DMS 273 treated with DMSO at 0.1 percent for 48 hours (cell line): ENCODE results near the gene STARD7.
"Not testable (repeated sequence)": the region's sequence is repeated elsewhere in the genome, so short reads cannot be mapped to it uniquely, and the experiment has no call there.

Source experiments
- DNase-seq: peaks from one replicate; lab custom pipeline; 2025; lab: John Stamatoyannopoulos, UW

The STARD7 gene

DNA sequence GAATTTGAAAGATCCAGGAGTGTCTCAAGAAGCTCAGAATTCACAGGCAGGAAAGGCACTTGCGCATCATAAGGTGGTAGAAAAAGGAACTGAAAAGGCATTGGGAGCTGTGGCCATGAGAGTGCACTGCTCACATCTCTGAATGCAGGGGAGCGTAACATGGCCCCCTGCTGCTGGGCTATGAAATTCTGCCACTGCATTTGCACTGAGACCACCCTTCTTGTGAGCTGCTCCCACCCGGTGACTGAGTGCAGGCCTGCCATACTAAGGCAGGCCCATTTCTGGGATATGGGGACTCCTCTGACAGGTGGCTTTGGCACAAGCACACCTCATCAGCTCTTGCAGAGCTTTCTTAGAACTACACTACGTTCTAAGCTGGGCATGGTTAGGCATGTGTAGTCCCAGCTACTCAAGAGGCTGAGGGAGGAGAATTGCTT lies 25.3 kb upstream of the STARD7 start:
- DNase-seq, result no peak

DNA sequence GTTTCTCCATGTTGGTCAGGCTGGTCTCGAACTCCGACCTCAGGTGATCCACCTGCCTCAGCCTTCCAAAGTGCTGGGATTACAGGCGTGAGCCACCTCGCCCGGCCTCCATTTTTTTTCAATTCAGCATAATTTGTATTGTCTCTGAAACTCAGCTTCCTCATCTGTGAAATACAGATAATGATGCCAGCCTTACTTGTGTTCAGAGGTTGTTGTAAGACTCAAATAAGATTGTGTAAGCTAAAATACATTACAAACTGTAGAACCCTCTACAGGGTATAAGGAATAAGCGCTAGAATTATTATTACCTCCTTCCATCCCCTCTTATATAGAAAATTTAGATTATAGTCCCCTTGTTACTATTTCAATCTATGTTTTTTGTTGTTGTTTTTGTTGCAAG lies 24.8 kb upstream of the STARD7 start:
- DNase-seq, result no peak

DNA sequence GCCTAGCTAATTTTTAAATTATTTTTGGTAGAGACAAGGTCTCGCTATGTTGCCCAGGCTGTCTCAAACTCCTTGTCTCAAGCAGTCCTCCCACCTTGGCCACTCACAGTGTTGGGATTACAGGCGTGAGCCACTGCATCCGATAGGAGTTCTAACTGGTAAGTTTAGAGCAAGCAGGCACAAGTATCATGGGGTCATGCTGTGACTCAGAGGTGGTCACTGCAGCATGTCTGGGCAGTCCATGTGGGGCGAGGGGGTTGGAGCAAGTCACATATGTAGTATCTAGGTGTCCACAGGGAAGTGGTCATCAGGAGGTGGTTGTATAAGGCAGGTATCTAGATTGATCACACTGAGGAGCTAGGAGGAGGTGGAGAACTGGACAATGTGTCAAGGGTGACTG lies 22.7 kb upstream of the STARD7 start:
- DNase-seq, result no peak

- DNase-seq, result no peak
Measured at GRCh38 chr2:96225016-96225533, 16.4 kb upstream of the STARD7 start.

- DNase-seq, result not testable (repeated sequence)
Measured at GRCh38 chr2:96221106-96221505, 12.5 kb upstream of the STARD7 start.

DNA sequence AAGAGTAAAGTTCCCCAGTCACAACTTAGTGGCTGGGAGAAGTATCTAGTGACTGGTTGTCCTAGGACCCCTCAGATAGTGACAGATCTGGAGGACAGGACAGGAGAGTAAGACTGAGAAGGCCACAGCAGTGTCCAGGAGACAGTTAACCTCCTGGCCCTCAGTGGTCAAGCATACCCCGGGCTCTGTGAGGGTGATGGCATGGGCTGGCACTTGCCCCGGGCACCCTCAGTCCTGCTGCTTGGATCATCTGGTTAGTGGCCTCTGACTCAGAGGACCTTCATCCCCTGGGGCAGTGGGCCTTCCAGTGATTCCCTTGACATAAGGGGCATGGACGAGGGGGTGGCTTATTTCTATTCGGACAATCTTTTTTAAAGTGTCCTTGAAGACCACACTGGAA lies 11.3 kb upstream of the STARD7 start:
- not testable (repeated sequence) for DNase-seq

- no peak for DNase-seq
Measured at GRCh38 chr2:96218508-96219131, 10.0 kb upstream of the STARD7 start.

DNA sequence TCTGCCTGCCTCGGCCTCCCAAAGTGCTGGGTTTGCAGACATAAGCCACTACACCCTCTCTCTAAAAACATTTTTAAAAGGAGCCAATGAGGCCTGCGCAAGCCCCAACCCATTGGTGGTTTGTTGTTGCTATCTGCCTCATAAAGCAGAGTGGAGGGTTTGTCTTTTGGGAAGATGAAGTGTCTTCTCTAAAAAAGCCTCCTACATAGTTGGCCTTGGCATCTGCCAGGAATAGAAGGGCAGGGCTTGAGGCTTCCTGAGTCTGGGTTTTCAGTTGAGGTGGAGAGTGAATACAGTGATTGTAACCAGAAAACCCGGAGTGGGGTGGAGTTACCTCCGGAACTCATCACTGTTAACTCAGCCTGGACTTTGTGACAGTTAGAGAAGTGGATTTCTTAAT lies 5.9 kb upstream of the STARD7 start:
- no peak for DNase-seq

- no peak for DNase-seq
Measured at GRCh38 chr2:96213379-96213778, 4.8 kb upstream of the STARD7 start.

- no peak for DNase-seq
Measured at GRCh38 chr2:96212339-96212738, 3.7 kb upstream of the STARD7 start.

DNA sequence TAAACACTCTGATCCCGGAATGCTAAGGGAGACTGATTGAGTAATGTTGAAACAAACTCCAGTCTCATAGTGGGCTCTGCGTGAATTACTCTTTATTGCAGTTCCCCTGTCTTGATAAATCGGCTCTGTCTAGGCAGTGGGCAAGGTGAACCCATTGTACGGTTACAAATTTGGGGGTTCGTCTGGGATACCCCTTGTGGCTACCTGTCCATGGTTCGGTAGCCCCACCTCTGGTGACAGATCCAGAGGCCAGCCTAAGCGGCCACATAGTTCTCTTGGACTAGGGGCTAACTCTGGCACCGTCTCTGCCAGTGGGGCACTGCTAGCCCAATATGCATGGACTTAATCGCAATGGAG lies 1.1 kb upstream of the STARD7 start:
- no peak for DNase-seq

DNA sequence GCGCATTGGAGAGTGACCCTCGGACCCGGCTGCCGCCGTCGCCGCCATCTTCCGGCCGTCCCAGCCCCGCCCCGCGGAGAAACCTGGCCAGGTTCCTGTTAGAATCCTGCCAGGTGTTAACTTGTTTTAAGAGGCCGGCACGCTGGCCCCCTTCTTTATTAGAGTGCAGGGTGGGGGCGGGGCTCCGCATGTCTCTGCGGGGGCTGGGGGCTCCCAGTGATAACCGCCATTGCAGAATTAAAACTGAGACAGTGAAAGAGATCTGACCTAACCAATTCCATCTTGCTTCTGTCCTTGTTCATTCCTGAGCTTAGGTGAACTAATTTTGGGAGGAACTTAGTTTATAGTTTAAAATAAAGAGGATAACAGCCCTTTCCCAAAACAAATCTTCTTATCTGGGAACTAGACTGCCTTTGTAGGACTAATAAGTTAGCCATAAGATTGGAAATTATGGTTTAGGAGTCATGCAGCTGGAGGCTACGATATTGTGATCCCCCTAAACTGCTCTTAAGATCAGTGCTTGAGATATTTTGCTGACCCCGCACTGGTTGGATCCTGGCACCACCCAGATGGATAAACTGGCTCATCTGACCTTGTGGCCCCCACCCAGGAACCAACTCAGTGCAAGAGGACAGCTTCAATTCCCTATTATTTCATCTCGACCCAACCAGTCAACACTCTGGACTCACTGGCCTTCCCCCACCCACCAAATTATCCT lies 543 bp upstream of the STARD7 start:
- no peak for DNase-seq

GRCh38 chr2:96207774-96208142 lies 869 bp downstream of the STARD7 start:
- no peak for DNase-seq

- no peak for DNase-seq
Measured at GRCh38 chr2:96207073-96207773, 1.4 kb downstream of the STARD7 start.

DNA sequence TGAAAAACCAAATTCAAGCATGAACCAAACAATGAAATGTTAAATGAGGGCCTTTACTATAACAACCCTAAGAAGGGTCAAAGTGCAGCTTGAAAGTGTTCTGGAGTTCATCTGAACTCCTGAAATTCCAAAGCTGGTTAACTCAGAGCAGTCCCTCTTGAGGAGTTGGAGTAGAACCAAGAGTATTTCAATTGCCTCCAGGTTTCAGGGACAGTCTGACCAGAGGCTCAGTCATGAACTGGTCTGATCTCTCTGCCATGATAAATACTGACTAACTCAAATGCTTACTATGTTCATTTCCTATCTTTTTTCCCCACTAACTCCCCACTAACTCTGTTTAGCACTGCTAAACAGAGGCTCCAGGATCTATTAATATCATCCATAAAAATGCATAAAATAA lies 2.7 kb downstream of the STARD7 start:
- DNase-seq, result no peak

DNA sequence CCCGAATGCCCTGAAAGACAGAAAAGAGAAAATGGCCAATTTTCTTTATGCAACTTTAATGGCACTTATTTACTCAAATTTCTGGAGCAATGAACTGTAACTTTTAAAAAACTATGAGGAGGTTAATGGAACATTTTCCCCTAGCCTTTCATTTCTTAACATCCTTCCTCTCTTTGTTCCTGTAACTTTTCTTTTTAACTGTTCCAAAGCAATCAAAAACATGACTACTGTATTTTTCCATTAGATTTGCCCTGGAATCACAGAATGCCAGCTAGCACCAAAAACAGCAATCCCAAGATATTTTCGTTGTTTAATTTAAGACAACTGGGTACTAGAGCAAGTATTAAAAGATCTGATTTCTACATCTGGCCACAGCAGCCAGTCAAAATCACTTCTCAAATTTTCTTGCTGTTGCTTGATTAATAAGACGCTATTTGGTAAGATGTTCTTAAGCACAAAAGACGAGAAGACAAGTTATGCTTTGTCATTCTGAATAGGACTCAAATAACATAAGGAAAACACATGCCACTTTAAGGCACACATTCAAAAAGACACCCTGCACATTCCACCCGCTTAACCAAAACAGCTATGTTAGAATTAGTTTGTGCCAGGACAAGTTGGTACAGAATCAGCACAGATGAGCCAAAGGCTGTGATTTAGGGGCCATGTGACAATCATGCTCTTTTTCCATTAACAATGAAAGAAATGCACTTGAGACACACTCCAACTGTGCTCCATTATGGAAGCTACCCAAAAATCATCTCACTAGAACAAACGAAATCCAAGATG lies 3.6 kb downstream of the STARD7 start:
- no peak for DNase-seq

- no peak for DNase-seq
Measured at GRCh38 chr2:96203130-96204028, 5.2 kb downstream of the STARD7 start.

DNA sequence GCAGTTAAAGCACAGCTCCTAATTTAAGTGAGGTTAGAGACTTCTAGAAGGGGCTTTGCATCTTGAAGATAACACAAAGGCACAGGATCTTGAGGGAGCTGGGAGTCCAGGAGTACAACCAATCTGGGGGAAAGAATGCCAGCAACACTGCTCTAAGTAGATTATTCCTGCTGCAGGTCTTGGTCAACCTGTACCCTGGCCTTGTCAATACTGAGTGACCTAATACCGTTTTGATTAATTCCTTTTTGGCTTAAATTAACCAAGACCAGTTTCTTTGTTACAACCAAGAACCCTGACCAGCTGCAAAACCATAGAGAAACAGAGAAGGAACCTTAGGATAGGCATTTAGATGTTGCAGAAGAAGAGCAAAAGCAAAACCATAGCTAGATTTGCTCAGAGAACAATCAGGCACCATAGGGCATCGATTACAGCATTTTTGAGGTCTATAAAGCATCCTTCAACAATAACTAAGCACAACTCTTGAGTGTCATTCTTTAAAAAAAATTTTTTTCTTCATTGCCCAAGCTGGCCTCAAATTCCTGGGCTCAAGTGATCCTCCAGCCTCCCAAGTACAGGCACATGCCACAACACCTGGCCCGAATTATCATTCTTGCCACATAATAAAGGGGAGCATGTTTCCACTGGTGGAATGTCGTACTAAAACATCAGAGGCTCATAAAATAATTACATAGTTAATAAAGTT lies 6.3 kb downstream of the STARD7 start:
- DNase-seq, result no peak

DNA sequence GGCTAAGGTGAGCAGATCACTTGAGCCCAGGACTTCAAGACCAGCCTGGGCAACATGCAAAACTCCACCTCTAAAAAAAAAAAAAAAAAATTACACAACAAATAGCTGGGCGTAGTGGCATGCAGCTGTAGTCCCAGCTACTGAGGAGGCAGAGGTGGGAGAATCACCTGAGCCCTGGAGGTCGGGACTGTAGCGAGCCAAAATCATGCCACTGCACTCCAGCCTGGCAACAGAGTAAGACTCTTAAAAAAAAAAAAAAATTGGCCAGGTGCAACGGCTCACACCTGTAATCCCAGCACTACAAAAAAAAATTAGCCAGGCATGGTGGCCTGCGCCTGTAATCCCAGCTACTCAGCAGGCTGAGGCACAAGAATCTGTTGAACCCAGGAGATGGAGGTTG lies 7.3 kb downstream of the STARD7 start:
- DNase-seq, result no peak

DNA sequence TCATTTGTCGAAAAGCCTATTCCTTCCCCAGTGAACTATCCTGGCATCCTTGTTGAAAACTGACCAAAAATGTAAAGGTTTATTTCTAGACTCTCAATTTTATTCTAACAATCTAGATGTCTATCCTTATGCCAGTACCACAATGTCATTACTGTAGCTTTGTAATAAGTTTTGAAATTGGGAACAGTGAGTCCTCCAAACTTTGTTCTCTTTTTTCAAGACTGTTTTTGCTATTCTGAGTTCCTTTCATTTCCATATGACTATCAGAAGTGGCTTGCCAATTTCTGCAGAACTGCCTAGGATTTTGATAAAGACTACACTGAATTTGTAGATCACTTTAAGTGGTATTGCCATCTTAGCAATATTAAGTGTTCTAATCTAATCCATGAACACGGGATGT lies 9.7 kb downstream of the STARD7 start:
- DNase-seq, result no peak
